GM20431 (cell line): Measurements from ENCODE around the gene SFSWAP.
"Not testable (repeated sequence)": the region's sequence is repeated elsewhere in the genome, so short reads cannot be mapped to it uniquely, and the experiment has no call there.

ENCODE experiments used
- in situ Hi-C: fragments of 300-500 bp; cut with MseI, MboI; formaldehyde crosslinking; loops from one replicate; pipeline ENCODE4 v1.15.0; 2020; ENCODE audit warnings: low sequenced_read_pairs; ENCODE audit not compliant: unreplicated experiment

SFSWAP gene

DNA sequence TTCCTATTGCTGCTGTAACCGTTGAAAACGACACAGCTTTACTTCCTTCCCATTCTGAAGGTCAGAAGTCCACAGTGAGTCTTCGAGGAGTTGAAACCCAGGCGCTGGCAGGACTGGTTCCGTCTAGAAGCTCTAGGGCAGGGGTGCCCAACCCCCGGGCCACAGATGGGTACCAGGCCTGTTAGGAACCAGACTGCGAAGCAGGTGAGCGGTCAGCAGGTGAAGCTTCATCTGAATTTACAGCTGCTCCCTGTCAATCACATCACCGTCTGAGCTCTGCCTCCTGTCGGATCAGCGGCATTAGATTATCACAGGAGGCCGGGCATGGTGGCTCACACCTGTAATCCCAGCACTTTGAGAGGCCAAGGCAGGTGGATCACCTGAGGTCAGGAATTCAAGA is 12.6 kb upstream of the SFSWAP start:
- in situ Hi-C loops = no loop called here

DNA sequence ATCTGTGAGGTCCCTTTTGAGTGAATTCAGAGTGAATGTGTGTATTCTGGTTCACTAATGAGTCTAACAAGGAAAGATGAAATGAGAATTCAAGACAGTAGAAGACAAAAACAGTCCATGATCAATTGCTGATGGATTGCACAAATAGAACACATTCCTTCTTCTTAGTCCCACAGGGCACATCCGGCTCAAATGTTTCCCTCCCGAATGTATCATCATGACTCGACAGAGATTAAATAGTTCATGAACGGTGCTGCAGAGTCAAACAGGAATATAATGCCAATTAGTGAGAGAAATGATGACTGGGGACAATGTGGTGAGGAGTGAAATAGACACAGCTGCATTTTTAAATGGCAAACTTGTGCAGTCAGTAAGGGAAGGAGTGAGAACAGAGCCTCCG is 11.5 kb upstream of the SFSWAP start:
- in situ Hi-C loops = no loop called here

DNA sequence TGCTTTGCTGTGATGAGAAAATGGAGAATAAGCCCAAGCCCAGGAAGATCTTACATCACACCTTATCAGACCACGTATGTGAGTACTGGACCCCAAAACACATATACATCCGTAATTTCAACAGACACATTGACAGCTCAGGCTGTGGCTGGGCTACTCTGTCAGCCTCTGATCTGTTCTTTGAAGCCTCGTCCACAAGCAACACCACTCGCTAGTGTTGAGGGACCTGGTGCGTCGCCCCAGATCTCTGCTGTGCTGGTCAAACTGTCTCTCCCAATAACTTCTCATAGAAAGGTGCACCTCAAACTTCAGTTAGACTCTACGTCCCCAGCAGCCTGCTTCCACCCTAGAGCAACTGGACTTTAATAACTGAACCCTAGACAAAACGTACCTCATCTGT is 10.6 kb upstream of the SFSWAP start:
- in situ Hi-C loops = no loop called here

DNA sequence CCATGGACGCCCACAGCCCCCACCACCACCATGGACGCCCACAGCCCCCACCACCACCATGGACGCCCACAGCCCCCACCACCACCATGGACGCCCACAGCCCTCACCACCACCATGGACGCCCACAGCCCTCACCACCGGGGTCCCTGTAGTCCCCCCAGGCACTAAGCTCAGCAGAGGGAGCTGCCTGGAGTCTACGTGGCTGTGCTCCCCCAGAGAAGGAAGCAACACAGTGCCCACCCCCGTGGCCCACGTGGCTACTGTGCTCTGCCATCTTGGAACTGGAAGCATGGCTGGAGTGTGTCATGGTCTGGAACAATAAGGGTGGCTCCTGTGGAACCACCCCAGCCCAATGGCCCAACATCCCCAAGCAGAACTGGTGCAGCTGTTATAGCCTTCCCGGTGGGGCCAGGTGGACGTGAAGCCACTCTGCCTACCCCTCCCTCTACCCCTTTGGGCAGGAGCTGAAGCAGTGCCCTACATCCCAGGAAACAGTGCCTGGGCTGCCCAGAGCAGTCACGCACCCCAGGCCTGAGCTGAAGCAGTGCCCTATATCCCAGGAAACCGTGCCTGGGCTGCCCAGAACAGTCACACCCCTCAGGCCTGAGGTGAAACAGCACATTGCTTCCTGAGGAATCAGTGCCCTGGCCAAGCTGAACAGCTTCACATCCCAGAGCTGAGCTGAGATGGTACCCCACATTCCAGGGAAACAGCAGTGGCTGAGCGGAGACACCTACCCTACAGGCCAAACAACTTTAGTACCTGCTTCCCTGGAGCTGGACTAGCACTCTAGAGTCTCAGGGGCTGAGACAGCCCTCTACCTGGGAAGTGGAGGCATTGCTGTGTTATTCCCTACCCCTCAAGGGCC is 9.0 kb upstream of the SFSWAP start:
- in situ Hi-C loops = no loop called here

DNA sequence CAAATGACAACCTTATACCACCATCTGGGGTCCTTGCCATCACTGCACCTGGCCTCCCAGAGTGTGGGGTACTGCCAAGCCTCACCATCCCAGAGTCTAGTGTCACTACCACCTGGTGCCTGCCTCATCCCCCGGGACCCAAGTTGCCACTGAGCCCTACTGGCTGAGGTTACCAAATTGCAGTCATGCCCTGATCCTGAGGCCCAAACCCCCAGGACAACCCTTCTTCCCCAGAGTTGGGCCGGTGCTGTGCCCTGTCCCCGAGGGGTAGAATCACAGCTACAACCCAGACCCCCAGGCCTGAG is 8.4 kb upstream of the SFSWAP start:
- in situ Hi-C loops = no loop called here

DNA sequence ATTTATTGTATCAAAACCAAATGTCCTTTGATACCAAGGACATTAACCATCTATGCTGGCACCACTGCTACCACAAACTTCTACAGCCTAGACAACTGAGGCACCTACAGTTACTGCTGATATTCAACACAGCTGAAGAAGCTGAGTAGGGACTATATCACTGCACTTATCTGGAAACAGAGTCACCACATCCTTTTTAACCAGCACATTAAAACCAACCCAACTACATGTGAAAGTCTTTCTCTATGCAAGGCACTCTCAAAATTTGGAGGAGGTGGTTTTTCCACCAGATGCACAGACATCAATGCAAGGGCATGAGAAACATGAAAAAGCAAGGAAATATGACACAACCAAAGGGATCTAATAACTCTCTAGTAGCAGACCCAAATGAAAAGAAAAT is 7.7 kb upstream of the SFSWAP start:
- in situ Hi-C loops = no loop called here

DNA sequence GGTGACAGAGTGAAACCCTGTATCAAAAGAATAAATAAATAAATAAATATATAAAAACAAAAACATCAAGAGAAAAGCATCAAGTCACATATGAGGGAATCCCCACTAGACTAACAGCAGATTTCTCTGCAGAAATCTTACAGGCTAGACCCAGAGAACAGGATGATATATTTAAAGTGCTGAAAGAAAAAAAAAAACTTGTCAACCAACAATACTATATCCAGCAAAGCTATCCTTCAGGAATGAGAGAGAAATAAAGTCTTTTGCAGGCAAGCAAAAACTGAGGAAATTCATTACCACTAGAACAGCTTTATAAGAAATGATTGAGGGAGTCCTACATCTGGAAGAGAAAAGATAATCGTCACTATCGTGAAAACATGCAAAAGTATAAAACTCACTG is 6.4 kb upstream of the SFSWAP start:
- in situ Hi-C loops = no loop called here

DNA sequence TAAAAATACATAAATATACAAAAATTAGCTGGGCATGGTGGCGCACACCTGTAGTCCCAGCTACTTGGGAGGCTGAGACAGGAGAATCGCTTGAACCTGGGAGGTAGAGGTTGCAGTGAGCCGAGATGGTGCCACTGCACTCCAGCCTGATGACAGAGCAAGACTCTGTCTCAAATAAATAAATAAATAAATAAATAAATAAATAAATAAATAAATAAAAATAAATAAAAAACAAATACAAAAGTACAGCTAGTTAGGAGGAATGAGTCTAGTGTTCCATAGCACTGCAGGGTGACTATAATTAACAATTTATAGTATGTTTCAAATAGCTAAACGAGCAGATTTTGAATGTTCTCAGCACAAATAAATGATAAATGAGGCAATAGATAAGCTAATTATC is 4.2 kb upstream of the SFSWAP start:
- in situ Hi-C loops = not testable (repeated sequence)

DNA sequence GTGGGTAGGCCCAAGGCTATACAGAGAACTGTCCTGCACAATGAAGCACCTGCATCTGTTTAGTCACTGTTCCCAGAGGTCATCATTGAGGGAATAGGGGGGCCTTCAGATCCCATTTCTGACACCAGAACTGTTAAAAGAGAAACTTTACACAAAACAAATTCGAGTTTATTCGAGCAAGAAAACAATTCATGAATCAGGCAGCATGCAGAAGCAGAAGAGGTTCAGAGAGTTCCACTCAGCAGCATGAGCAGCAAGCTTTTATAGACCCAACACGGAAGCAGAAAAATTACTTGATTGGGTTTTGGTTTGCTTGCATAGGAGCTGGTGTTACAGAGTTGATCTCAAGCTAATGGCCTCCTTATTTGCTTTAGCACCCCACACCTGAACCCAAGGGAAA is 1.7 kb upstream of the SFSWAP start:
- in situ Hi-C loops = no loop called here

DNA sequence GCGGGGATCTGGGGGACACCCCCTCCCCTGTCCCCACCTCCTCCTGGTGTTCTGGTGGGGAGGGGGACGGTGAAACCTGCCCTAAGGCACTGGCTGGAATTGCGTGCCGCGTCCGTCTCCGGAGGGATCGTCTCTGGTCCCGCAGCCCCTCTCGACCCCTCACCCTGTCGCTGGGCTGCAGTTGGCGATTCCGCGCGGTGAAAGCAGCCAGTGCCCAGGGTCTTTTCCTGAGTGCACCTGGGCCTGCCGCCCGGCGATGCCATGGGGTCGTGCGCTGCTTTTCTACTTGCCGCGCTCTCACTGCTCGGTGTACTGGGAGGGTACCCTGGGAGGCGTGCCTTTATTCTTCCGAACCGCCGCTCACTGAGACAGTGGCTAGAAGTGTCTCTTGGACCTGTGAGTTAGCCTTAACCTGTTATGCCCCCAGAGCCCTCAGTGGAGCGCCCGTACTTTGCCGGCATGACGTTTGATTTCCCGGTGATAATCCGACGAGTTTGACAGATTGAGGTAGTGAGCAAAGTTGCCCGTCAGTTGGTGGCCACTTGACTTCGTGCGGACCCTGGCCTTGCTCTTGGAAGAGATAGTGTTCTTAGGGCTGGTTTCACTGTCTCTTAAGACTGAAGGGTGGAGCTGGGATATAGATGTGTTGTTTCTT is 788 bp downstream of the SFSWAP start:
- in situ Hi-C loops = no loop called here

DNA sequence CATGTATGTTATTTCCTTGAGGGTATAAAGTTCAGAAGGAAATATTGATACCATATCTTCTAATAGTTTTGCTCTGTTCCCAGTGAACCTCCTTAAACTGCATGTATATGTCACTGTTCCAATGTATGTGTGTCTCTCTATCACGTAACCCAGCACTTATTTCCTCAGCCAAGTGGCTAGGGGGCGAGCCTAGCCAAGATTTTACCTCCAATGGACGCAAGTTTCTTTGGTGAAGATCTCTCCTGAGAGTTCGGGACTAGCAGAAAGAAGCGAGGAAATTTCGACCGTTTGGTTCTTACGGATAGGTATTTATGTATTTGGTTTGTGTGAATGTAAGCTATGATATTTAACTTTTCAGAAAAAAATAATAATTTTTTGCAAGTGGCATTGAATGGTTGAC is 2.5 kb downstream of the SFSWAP start:
- in situ Hi-C loops = no loop called here

DNA sequence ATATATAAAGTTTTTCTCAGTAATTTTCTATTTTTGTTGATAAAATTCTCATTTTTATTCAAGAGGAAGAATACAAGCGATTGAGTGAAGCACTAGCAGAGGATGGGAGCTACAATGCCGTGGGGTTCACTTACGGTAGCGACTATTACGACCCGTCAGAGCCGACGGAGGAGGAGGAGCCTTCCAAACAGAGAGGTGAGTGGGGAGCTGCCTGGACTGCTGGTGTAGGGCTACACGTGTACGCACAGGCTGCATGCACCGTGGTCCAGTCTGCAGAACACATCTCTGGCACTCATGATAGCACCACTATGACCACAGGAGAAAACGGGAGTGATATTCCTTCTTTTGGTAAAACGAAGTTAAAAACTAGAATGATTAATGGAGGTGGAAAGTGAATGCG is 3.9 kb downstream of the SFSWAP start:
- in situ Hi-C loops = no loop called here

DNA sequence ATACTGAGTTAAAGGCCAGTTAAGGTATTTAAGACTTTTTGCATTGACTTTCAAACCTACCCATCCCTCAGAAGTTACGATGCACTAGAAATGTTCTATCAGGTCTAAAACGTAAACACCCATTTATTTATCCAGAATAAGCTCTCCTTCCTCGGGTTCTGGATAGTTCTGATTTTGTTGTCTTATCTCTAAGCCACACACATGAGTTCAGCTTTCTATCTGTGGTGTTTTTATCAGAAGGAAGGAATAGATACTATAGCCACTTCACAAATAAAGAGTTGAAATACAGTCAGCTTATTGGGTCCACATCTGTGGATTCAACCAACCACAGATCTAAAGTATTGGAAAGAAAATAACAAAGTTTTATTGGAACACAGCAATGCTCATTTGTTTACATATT is 5.4 kb downstream of the SFSWAP start:
- in situ Hi-C loops = no loop called here

DNA sequence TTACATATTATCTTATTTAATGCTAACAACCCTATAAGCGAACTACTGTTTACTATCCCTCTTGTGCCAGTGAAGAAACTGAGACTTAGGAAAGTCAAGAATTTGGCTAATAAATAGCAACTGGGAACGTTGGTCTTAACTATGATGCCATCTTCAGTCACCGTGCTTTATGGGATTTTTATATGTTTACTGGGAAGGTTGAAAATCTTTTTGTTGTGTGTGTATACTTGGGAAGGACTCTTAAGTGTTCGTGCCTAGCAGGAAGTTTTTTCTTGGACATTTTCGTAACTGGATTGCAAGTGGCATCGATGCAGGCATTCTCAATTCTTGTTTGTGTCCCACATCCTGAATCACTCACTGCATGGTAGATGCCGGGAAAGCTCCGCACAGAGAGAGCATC is 9.4 kb downstream of the SFSWAP start:
- in situ Hi-C loops = no loop called here

DNA sequence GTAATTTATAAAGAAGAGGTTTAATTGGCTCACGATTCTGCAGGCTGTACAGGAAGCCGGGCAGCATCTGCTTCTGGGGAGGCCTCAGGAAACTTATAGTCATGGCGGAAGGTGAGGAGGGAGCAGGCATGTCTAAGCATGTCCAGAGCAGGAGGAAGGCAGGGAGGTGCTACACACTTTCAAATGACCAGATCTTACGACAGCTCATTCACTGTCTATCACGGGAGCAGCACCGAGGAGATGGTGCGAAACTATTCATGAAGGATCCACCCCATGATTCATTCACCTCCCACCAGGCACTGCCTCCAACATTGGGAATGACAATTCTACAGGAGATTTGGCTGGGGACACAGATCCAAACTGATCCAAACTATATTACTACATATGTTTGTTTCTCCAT is 10.0 kb downstream of the SFSWAP start:
- in situ Hi-C loops = no loop called here

DNA sequence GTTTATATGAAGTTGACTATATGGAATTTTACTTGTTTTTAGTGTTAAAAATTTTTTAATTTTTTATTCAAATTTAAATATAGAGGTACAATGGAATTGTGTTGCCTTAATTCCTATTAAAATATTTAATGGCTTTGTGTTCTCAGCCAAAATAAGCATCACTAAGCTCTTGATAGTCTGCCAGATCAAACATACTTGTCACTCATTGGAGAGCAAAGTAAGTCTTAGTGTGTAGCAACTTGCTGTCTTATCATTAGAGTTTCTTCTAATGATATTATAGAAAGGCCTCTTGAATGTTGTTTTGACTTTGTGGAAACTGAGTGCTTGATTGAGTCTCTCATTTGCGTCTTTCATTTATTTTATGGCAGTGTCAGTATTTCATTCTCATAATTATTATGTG is 10.7 kb downstream of the SFSWAP start:
- in situ Hi-C loops = no loop called here

DNA sequence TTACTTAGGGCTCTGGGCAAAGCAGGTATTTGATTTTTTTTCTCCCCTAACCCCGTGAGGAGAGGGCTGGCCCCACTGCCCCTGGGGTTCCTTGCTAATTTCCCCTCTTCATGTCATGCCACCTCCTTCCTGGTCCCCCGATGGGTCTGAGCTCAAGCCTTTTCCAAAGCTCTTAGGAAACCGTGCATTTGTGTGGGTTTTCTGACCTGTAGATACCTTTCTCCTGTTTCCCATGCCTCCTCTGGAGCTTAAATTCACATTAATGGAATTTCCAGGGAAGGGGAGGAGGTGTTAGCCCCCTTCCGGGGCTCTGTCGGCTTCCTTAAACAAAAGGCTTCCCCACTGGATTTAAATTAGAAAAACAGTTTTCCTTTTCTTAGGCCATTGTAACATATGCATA is 12.6 kb downstream of the SFSWAP start:
- in situ Hi-C loops = no loop called here

DNA sequence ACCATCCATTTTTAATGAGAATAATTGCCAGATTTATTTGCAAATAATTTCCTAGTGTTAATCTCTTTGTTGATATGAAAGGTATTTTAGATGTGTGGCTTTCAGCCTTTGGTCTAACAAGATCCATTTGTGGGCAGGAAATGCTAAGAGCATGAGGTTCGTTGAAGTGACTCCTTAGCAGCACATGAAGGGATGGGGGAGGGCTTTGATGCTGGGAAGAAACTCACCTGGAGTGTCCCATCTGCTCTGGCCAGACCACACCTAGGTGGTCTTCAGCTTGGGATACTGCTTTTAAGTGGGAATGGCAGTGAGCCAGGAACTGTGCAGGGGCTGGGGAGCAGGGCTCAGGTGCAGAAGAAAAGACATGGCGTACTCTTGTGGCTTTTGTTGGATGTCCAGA is 13.6 kb downstream of the SFSWAP start:
- in situ Hi-C loops = no loop called here

DNA sequence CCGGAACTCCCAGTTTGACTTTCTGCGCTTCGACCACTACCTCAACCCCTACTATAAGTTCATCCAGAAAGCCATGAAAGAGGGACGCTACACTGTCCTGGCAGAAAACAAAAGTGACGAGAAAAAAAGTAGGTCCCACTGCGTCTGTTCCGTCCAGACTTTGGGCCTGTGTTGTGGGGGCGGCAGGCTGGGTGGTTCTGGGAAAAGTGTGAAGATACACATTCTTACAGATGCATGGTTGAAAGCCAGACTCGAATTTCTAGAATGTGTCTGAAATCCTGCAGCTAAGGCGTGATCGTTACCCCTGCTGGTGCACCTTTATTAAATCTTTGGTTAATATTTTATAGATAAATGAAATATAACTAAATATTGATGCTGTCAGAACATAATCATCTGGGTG is 14.6 kb downstream of the SFSWAP start:
- in situ Hi-C loops = no loop called here

DNA sequence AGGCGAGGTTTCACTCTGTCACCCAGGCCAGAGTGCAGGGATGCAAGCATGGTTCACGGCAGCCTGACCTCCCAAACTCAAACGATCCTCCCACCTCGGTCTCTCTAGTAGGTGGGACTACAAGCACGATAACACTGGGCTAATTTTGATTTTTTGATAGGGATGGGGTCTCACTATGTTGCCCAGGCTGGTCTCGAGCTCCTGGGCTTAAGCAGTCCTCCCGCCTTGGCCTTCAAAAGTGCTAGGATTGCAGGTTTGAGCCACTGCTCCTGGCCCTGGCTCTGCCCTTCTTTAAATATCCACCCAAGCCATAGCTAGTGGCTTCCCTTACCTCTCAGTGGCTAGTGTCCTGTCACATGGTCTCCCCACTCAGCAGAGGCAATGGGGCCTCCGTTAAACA is 17.8 kb downstream of the SFSWAP start:
- in situ Hi-C loops = no loop called here

DNA sequence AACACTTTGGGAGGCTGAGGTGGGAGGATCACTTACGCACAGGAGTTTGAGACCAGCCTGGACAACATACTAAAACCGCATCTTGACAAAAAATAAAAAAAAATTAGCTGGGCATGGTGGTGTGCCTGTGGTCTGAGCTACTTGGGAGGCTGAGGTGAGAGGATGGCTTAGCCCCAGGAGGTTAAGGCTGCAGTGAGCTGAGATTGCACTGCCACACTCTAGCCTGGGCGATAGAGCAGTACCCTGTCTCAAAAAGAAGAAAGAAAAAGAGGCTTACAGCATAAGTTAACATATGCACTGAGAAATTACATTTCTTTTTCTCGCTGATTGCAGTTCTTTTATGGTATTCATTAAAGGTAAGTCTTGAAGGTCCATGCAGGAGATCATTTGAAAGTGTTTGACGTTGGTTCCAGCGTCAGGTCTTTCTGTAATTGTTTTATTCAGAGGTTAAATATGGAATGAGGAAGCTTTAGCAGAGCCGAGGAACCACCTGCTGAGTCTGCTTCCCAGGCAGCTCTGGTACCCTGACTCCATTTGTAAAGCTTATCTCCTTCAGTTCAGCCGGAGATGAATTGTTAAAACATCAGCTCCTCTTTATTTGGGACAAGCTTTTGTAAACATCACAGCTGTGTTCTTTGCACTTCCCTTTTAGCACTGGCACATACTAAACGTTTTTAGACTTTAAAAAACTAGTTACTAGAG is 18.5 kb downstream of the SFSWAP start:
- in situ Hi-C loops = no loop called here
